Loucy (cell line): Measurements from ENCODE around the gene YEATS4.

Source experiments
- EZH2phosphoT487 ChIP-seq: fragments of 200-600 bp; IDR thresholded peaks from 2 replicates; pipeline ENCODE4 v1.6.1; 2018; ENCODE audit warnings: antibody characterized with exemption, mild to moderate bottlenecking, moderate library complexity, borderline replicate concordance
- TF ChIP-seq, protein P1 (sequence below): fragments of 200-600 bp; sonication (generic); conservative IDR thresholded peaks from 2 replicates; pipeline ENCODE4 v1.5.1; 2014; ENCODE audit warnings: mild to moderate bottlenecking, antibody characterized with exemption, low read length

DNA sequence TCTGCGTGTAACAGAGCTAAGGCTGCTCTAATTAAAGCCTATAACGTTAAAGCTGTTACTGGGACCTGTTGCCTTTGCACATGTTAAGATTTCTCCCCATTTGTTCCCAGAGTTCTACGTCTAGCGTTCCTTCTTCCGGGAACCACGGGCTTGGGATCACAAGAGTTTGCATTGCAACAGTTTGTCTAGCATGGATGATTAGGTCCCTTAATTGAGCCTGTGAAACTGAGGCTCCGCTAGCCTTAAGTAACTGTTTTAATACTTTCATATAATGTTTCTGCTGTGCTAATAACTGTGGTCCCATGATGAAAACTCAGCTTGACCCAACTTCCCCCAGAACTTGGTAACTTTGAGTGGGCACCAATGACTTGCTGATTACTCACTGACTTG lies 28.0 kb upstream of the YEATS4 start:
- no peak for TF ChIP-seq EZH2phosphoT487
- TF ChIP-seq, protein P1, sequence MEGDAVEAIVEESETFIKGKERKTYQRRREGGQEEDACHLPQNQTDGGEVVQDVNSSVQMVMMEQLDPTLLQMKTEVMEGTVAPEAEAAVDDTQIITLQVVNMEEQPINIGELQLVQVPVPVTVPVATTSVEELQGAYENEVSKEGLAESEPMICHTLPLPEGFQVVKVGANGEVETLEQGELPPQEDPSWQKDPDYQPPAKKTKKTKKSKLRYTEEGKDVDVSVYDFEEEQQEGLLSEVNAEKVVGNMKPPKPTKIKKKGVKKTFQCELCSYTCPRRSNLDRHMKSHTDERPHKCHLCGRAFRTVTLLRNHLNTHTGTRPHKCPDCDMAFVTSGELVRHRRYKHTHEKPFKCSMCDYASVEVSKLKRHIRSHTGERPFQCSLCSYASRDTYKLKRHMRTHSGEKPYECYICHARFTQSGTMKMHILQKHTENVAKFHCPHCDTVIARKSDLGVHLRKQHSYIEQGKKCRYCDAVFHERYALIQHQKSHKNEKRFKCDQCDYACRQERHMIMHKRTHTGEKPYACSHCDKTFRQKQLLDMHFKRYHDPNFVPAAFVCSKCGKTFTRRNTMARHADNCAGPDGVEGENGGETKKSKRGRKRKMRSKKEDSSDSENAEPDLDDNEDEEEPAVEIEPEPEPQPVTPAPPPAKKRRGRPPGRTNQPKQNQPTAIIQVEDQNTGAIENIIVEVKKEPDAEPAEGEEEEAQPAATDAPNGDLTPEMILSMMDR = no peak
